ENCODE results near the gene RXFP4.

DNA sequence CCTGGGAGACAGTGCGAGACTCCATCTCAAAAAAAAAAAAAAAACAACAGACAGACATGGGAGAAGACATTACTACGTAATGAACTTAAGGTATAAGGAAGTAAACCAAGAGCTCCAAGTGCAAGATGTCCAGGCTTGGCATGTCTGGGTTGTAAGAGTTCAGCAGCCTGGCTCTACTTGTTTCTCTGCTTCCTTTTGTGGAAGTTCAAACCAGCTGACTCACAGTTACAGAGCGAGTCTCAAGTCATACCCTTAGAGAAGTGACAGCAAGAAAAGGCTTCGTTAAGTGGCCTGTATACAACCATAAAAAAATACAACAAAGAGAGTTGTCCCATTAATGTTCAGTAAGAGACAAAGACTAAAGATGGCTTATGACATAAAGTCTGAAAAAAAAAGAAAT lies 31.5 kb upstream of the RXFP4 start:
- TF ChIP-seq, protein P1, sequence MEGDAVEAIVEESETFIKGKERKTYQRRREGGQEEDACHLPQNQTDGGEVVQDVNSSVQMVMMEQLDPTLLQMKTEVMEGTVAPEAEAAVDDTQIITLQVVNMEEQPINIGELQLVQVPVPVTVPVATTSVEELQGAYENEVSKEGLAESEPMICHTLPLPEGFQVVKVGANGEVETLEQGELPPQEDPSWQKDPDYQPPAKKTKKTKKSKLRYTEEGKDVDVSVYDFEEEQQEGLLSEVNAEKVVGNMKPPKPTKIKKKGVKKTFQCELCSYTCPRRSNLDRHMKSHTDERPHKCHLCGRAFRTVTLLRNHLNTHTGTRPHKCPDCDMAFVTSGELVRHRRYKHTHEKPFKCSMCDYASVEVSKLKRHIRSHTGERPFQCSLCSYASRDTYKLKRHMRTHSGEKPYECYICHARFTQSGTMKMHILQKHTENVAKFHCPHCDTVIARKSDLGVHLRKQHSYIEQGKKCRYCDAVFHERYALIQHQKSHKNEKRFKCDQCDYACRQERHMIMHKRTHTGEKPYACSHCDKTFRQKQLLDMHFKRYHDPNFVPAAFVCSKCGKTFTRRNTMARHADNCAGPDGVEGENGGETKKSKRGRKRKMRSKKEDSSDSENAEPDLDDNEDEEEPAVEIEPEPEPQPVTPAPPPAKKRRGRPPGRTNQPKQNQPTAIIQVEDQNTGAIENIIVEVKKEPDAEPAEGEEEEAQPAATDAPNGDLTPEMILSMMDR (IDR thresholded peaks at IDR 0.05 in 8 of 11, conservative IDR thresholded peaks at IDR 0.05 in 3 of 11) = no peak
- TF ChIP-seq POLR2AphosphoS5 (IDR thresholded peaks at IDR 0.05) = peak in 1 of 3 donors; percentile 41
